ENCODE measurements around the gene WDFY2. TPM values are rescaled to one million over a fixed set of nuclear protein-coding genes. Genes with fewer than 3 reads are reported as not detected.

WDFY2 gene
- total and polyA plus RNA-seq, 2 of the 13 experiments (the other 11 are each of a cell fraction or from before 2014, with no cell fraction given) = 22.6 to 27.0 TPM

GRCh38 chr13:51698352-51698751 lies 114.1 kb downstream of the WDFY2 start:
- FAIRE-seq (no peak), ATAC-seq (no peak), DNase-seq (ENCODE audit: low spot score) (no peak)
- in situ Hi-C loops (cut with HindIII; ENCODE audit: extremely low pct_ligation_motif_present, low pct_unique_long_range_greater_than_20kb) (no loop called here), intact Hi-C loops (cut with micrococcal nuclease; ENCODE audit: unreplicated experiment) (no loop called here)
- Histone ChIP-seq H3K27ac (ENCODE audit: extremely low read length, insufficient read depth, low read length) (no peak overlapping the region), H3K4me1 (ENCODE audit: insufficient read depth, low read length) (peaks cover 7% of the 10 kb centered on the region), H3K79me2 (ENCODE audit: insufficient read depth, low read length) (peaks cover 9% of the 10 kb centered on the region), H2AFZ (ENCODE audit: low read length) (no peak overlapping the region), H3K4me2 (ENCODE audit: low read depth, low read length) (no peak overlapping the region), H3K9me3 (ENCODE audit: low read length) (no peaks in the 10 kb centered on the region), H3K36me3 (replicated peaks in 1 of 2; ENCODE audit: control insufficient read depth in 1 of 2, insufficient read depth in 2 of 2, low read length in 2 of 2) (peaks cover 0 to 5% of the 10 kb centered on the region in 2 experiments; a peak in 1 of 5 replicates), H3K9ac (ENCODE audit: insufficient read depth, low read depth, low read length) (no peak overlapping the region), H4K20me1 (ENCODE audit: insufficient read depth, low read length) (no peaks in the 10 kb centered on the region), H3K4me3 (replicated peaks in 1 of 3; ENCODE audit: insufficient read depth in 1 of 3, low read depth in 2 of 3, low read length in 3 of 3) (no peak overlapping the region), H3K27me3 (ENCODE audit: control insufficient read depth in 1 of 2, insufficient read depth in 2 of 2, low read length in 2 of 2) (no peaks in the 10 kb centered on the region)
- ChIA-PET CTCF (ENCODE audit: low intra/inter-chr PET ratio, low total read pairs) (no interaction called here), POLR2A (interaction anchor here (1.8 kb wide), 1 partner anchor 246 kb away, joined by 8 read pairs; the partner anchor contains the start of gene INTS6)
- WGBS (ENCODE audit: low lambda C conversion rate) = 97% methylated on average over 3 of the region's 3 CpGs
- BruUV-seq (replicated peaks) = no TSS peak
- TF ChIP-seq, protein P1, sequence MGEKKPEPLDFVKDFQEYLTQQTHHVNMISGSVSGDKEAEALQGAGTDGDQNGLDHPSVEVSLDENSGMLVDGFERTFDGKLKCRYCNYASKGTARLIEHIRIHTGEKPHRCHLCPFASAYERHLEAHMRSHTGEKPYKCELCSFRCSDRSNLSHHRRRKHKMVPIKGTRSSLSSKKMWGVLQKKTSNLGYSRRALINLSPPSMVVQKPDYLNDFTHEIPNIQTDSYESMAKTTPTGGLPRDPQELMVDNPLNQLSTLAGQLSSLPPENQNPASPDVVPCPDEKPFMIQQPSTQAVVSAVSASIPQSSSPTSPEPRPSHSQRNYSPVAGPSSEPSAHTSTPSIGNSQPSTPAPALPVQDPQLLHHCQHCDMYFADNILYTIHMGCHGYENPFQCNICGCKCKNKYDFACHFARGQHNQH (CRISPR knock-in tag; IDR thresholded peaks at IDR 0.05) = no peak
- TF ChIP-seq RNF2 (conservative IDR thresholded peaks at IDR 0.05; ENCODE audit: low read depth) (no peak), ZMYM3 (CRISPR knock-in tag; IDR thresholded peaks at IDR 0.05) (no peak), ZSCAN31 (CRISPR knock-in tag; IDR thresholded peaks at IDR 0.05; ENCODE audit: low read depth) (no peak)
- TF ChIP-seq, protein P2, sequence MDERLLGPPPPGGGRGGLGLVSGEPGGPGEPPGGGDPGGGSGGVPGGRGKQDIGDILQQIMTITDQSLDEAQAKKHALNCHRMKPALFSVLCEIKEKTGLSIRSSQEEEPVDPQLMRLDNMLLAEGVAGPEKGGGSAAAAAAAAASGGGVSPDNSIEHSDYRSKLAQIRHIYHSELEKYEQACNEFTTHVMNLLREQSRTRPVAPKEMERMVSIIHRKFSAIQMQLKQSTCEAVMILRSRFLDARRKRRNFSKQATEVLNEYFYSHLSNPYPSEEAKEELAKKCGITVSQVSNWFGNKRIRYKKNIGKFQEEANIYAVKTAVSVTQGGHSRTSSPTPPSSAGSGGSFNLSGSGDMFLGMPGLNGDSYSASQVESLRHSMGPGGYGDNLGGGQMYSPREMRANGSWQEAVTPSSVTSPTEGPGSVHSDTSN (CRISPR knock-in tag; IDR thresholded peaks at IDR 0.05) = no peak
- TF ChIP-seq, protein P3, sequence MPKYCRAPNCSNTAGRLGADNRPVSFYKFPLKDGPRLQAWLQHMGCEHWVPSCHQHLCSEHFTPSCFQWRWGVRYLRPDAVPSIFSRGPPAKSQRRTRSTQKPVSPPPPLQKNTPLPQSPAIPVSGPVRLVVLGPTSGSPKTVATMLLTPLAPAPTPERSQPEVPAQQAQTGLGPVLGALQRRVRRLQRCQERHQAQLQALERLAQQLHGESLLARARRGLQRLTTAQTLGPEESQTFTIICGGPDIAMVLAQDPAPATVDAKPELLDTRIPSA (CRISPR knock-in tag; IDR thresholded peaks at IDR 0.05; ENCODE audit: borderline replicate concordance) = no peak

Data from HepG2 (cell line).